Testis (tissue), 2 donors: Measurements from ENCODE around the gene MADCAM1.

Experiments used
- CTCF ChIP-seq, 3 experiments: fragments of 450-650 bp in 2 of 3; fragments of 200-600 bp in 1 of 3; sonication (generic) in 1 of 3; IDR thresholded peaks; one replicate each; pipeline ENCODE4 v1.5.1; 2016 to 2019; ENCODE audit warnings: antibody characterized with exemption in 3 of 3, mild to moderate bottlenecking in 2 of 3, moderate library complexity in 1 of 3
- POLR2A ChIP-seq: fragments of 450-650 bp; IDR thresholded peaks from one replicate; pipeline ENCODE4 v1.6.1; 2017; ENCODE audit warnings: antibody characterized with exemption, mild to moderate bottlenecking, moderate library complexity

- no peak for TF ChIP-seq POLR2A
- no peak for TF ChIP-seq CTCF (IDR thresholded peaks at IDR 0.05)
Measured at GRCh38 chr19:514166-514663, 17.9 kb downstream of the MADCAM1 start.
